ENCODE measurements around the gene FCHO2. TPM values are rescaled to one million over a fixed set of nuclear protein-coding genes. Genes with fewer than 3 reads are reported as not detected.

FCHO2 gene
- total RNA-seq, 1 experiment from 2014 or later = 16.9 TPM

- no peak for DNase-seq (ENCODE audit: unreplicated experiment)
- POLR2A ChIA-PET = interaction anchor here (2.3 kb wide), 1 partner anchor 18 kb away, joined by 6 read pairs; no protein-coding TSS in a partner anchor
- Mint-ChIP-seq H3K27ac (ENCODE audit: low read depth, unreplicated experiment) (no peak overlapping the region), H3K36me3 (ENCODE audit: insufficient read depth, unreplicated experiment) (peaks cover 6% of the 10 kb centered on the region), H3K4me3 (ENCODE audit: unreplicated experiment) (no peak overlapping the region), H3K27me3 (ENCODE audit: insufficient read depth, unreplicated experiment) (no peaks in the 10 kb centered on the region), H3K4me1 (ENCODE audit: insufficient read depth, unreplicated experiment) (peaks cover 8% of the 10 kb centered on the region), H3K9me3 (ENCODE audit: unreplicated experiment) (no peaks in the 10 kb centered on the region)
- no peak for TF ChIP-seq CTCF (IDR thresholded peaks at IDR 0.05; ENCODE audit: unreplicated experiment)
- CTCF ChIA-PET = interaction anchor here (0.8 to 2.0 kb wide), 3 partner anchors 15 to 353 kb away, joined by 4 to 8 read pairs (median 5); no protein-coding TSS in a partner anchor
- intact Hi-C loops (cut with micrococcal nuclease) = no loop called here
- no TSS peak for BruUV-seq (replicated peaks)
Measured at GRCh38 chr5:73097740-73098139, 141.9 kb downstream of the FCHO2 start.

- H3K9me3 Mint-ChIP-seq (ENCODE audit: unreplicated experiment) = no peaks in the 10 kb centered on the region
- H3K36me3 Mint-ChIP-seq (ENCODE audit: insufficient read depth, unreplicated experiment) = no peaks in the 10 kb centered on the region
- ChIA-PET CTCF (interaction anchor here (0.6 to 1.2 kb wide), 2 partner anchors 15 to 76 kb away, joined by 4 to 5 read pairs; no protein-coding TSS in a partner anchor), POLR2A (no interaction called here)
- TF ChIP-seq CTCF (IDR thresholded peaks at IDR 0.05; ENCODE audit: unreplicated experiment) = no peak
- H3K4me1 Mint-ChIP-seq (ENCODE audit: insufficient read depth, unreplicated experiment) = no peaks in the 10 kb centered on the region
- no peak overlapping the region for H3K27ac Mint-ChIP-seq (ENCODE audit: low read depth, unreplicated experiment)
- no peaks in the 10 kb centered on the region for H3K27me3 Mint-ChIP-seq (ENCODE audit: insufficient read depth, unreplicated experiment)
- H3K4me3 Mint-ChIP-seq (ENCODE audit: unreplicated experiment) = no peak overlapping the region
- BruUV-seq (replicated peaks) = no TSS peak
- intact Hi-C loops (cut with micrococcal nuclease) = no loop called here
- DNase-seq (ENCODE audit: unreplicated experiment) = no peak
Measured at GRCh38 chr5:73100109-73100508, 144.3 kb downstream of the FCHO2 start.

GRCh38 chr5:73103870-73104299, 148.0 kb downstream of the FCHO2 start:
- intact Hi-C loops (cut with micrococcal nuclease) = no loop called here
- TF ChIP-seq CTCF (IDR thresholded peaks at IDR 0.05; ENCODE audit: unreplicated experiment) = no peak
- ChIA-PET CTCF (interaction anchor here (0.6 kb wide), 2 partner anchors 82 to 171 kb away, joined by 3 read pairs; no protein-coding TSS in a partner anchor), POLR2A (interaction anchor here (2.0 kb wide), 1 partner anchor 10 kb away, joined by 13 read pairs; no protein-coding TSS in a partner anchor)
- Mint-ChIP-seq H3K27ac (ENCODE audit: low read depth, unreplicated experiment) (no peak overlapping the region), H3K4me1 (ENCODE audit: insufficient read depth, unreplicated experiment) (no peaks in the 10 kb centered on the region), H3K36me3 (ENCODE audit: insufficient read depth, unreplicated experiment) (no peaks in the 10 kb centered on the region), H3K9me3 (ENCODE audit: unreplicated experiment) (peaks cover 6% of the 10 kb centered on the region), H3K4me3 (ENCODE audit: unreplicated experiment) (no peak overlapping the region), H3K27me3 (ENCODE audit: insufficient read depth, unreplicated experiment) (no peaks in the 10 kb centered on the region)
- no TSS peak for BruUV-seq (replicated peaks)
- DNase-seq (ENCODE audit: unreplicated experiment) = no peak

- H3K4me1 Mint-ChIP-seq (ENCODE audit: insufficient read depth, unreplicated experiment) = no peaks in the 10 kb centered on the region
- peaks cover 7% of the 10 kb centered on the region for H3K9me3 Mint-ChIP-seq (ENCODE audit: unreplicated experiment)
- H3K27ac Mint-ChIP-seq (ENCODE audit: low read depth, unreplicated experiment) = no peak overlapping the region
- H3K36me3 Mint-ChIP-seq (ENCODE audit: insufficient read depth, unreplicated experiment) = no peaks in the 10 kb centered on the region
- H3K27me3 Mint-ChIP-seq (ENCODE audit: insufficient read depth, unreplicated experiment) = no peaks in the 10 kb centered on the region
- CTCF ChIA-PET = interaction anchor here (0.6 kb wide), 1 partner anchor 170 kb away, joined by 3 read pairs; no protein-coding TSS in a partner anchor
- TF ChIP-seq CTCF (IDR thresholded peaks at IDR 0.05; ENCODE audit: unreplicated experiment) = no peak
- H3K4me3 Mint-ChIP-seq (ENCODE audit: unreplicated experiment) = no peak overlapping the region
- POLR2A ChIA-PET = no interaction called here
- no TSS peak for BruUV-seq (replicated peaks)
- intact Hi-C loops (cut with micrococcal nuclease) = no loop called here
- DNase-seq (ENCODE audit: unreplicated experiment) = no peak
Measured at GRCh38 chr5:73104326-73104725, 148.5 kb downstream of the FCHO2 start.

Data from MCF 10A (cell line).